Thyroid gland (tissue), 4 donors: ENCODE data around the gene NR3C2. TPM values are rescaled to one million over a fixed set of nuclear protein-coding genes. Genes with fewer than 3 reads are reported as not detected.
A peak's percentile ranks its signal among the peaks of the same experiment; 100 is the strongest.

Experiments
- DNase-seq, 2 donors: peaks; one replicate each; pipeline ENCODE4 v3.0.0-alpha.2; 2019
- H3K27ac ChIP-seq, 3 donors: fragments of 200-600 bp; sonication (generic); 1 replicate in 2 of 3; 2 replicates in 1 of 3; pipeline ENCODE4 v1.5.1; 2016 to 2019; ENCODE audit warnings: mild to moderate bottlenecking in 1 of 3, moderate library complexity in 1 of 3
- H3K27me3 ChIP-seq: fragments of 200-600 bp; sonication (generic); one replicate; pipeline ENCODE4 v1.5.1; 2019
- H3K36me3 ChIP-seq, 2 donors: fragments of 200-600 bp; sonication (generic); one replicate each; pipeline ENCODE4 v1.5.1; 2016 to 2019
- H3K4me1 ChIP-seq, 2 donors: fragments of 200-600 bp; sonication (generic); one replicate each; pipeline ENCODE4 v1.5.1; 2017 to 2019
- H3K4me3 ChIP-seq, 3 donors: fragments of 200-600 bp; sonication (generic); replicated peaks in 1 of 3; 1 replicate in 2 of 3; 2 replicates in 1 of 3; pipeline ENCODE4 v1.5.1; 2016; ENCODE audit warnings: mild to moderate bottlenecking in 1 of 3
- H3K9me3 ChIP-seq: fragments of 200-600 bp; sonication (generic); one replicate; pipeline ENCODE4 v1.5.1; 2017
- CTCF ChIP-seq, 6 experiments: fragments of 200-600 bp in 3 of 6; fragments of 450-650 bp in 3 of 6; sonication (generic) in 3 of 6; IDR thresholded peaks; one replicate each; pipeline ENCODE4 v1.5.1; 2016 to 2019; ENCODE audit warnings: antibody characterized with exemption in 6 of 6, mild to moderate bottlenecking in 2 of 6, inconsistent platforms in 1 of 6, moderate library complexity in 1 of 6
- POLR2A ChIP-seq, 2 donors: fragments of 450-650 bp; IDR thresholded peaks; one replicate each; pipeline ENCODE4 v1.6.1; 2017; ENCODE audit warnings: antibody characterized with exemption in 2 of 2, mild to moderate bottlenecking in 2 of 2, moderate library complexity in 1 of 2
- WGBS, 2 donors: methylation state at CpG; one replicate each; pipeline ENCODE4 v1.1.5; 2017; 5-methylcytosine and 5-hydroxymethylcytosine counted together
- intact Hi-C: fragments of 100-400 bp; cut with DNase I; formaldehyde crosslinking; loops from one replicate; pipeline ENCODE4 v1.15.1; 2023
- total RNA-seq, 4 donors: library from RNA; depleted of rRNA; stranded (reverse); fragments of >200 nt; gene quantifications; one replicate each; pipeline ENCODE4 v1.2.3, GENCODE V29; 2016

NR3C2 gene
- total RNA-seq, 4 donors from 2014 or later = 51.6 to 161 (median 72.3) TPM

- intact Hi-C loops = no loop called here
- peaks cover 24 to 25% of the 10 kb centered on the region in 2 donors for H3K4me1 ChIP-seq
- H3K27ac ChIP-seq = no peak overlapping the region
- no peak for DNase-seq
- H3K27me3 ChIP-seq = no peaks in the 10 kb centered on the region
- no peaks in the 10 kb centered on the region for H3K9me3 ChIP-seq
- 75 to 78% methylated on average over 5 of the region's 5 CpGs for WGBS, 2 donors
- H3K36me3 ChIP-seq = no peaks in the 10 kb centered on the region
- no peak overlapping the region for H3K4me3 ChIP-seq
- TF ChIP-seq CTCF (IDR thresholded peaks at IDR 0.05) (no peak), POLR2A (IDR thresholded peaks at IDR 0.05) (no peak)
Observed at GRCh38 chr4:148345509-148345908, 96.7 kb downstream of the NR3C2 start.

GRCh38 chr4:148344941-148345340 is 97.3 kb downstream of the NR3C2 start:
- intact Hi-C loops = no loop called here
- no peak for DNase-seq
- TF ChIP-seq POLR2A (IDR thresholded peaks at IDR 0.05) (no peak), CTCF (IDR thresholded peaks at IDR 0.05) (no peak)
- 55 to 71% methylated on average over 1 of the region's 1 CpG for WGBS, 2 donors
- Histone ChIP-seq H3K27ac (no peak overlapping the region), H3K9me3 (no peaks in the 10 kb centered on the region), H3K27me3 (no peaks in the 10 kb centered on the region), H3K4me1 (peaks cover 24 to 25% of the 10 kb centered on the region in 2 donors), H3K4me3 (no peak overlapping the region), H3K36me3 (no peaks in the 10 kb centered on the region)

- intact Hi-C loops = no loop called here
- DNase-seq = peak; percentile 49 to 60
- Histone ChIP-seq H3K9me3 (no peaks in the 10 kb centered on the region), H3K4me3 (no peak overlapping the region), H3K36me3 (no peaks in the 10 kb centered on the region), H3K27ac (no peak overlapping the region), H3K4me1 (peaks cover 24 to 25% of the 10 kb centered on the region in 2 donors), H3K27me3 (no peaks in the 10 kb centered on the region)
- TF ChIP-seq POLR2A (IDR thresholded peaks at IDR 0.05) = no peak
- no peak for TF ChIP-seq CTCF (IDR thresholded peaks at IDR 0.05)
- WGBS, 2 donors = 75 to 82% methylated on average over 2 of the region's 2 CpGs
Observed at GRCh38 chr4:148344352-148344751, 97.9 kb downstream of the NR3C2 start.

- 53 to 60% methylated on average over 13 of the region's 13 CpGs for WGBS, 2 donors
- no peak for TF ChIP-seq CTCF (IDR thresholded peaks at IDR 0.05)
- TF ChIP-seq POLR2A (IDR thresholded peaks at IDR 0.05) = no peak
- Histone ChIP-seq H3K27me3 (no peaks in the 10 kb centered on the region), H3K36me3 (no peaks in the 10 kb centered on the region), H3K4me3 (no peak overlapping the region), H3K9me3 (no peaks in the 10 kb centered on the region), H3K27ac (no peak overlapping the region), H3K4me1 (peaks cover 16 to 19% of the 10 kb centered on the region in 2 donors)
- no peak for DNase-seq
- intact Hi-C loops = no loop called here
Observed at GRCh38 chr4:148341980-148342800, 100.0 kb downstream of the NR3C2 start.

- 97 to 98% methylated on average over 4 of the region's 4 CpGs for WGBS, 2 donors
- Histone ChIP-seq H3K27me3 (no peaks in the 10 kb centered on the region), H3K4me3 (no peak overlapping the region), H3K9me3 (no peaks in the 10 kb centered on the region), H3K27ac (no peak overlapping the region), H3K36me3 (no peaks in the 10 kb centered on the region), H3K4me1 (no peaks in the 10 kb centered on the region)
- intact Hi-C loops = no loop called here
- no peak for DNase-seq
- TF ChIP-seq POLR2A (IDR thresholded peaks at IDR 0.05) = no peak
Observed at GRCh38 chr4:148335133-148335532, 107.1 kb downstream of the NR3C2 start.
